NCI-H69 (cell line): Measurements from ENCODE around the gene ATP11A.

Experiments
- DNase-seq: peaks from one replicate; lab custom pipeline; 2025; lab: John Stamatoyannopoulos, UW

ATP11A gene

DNA sequence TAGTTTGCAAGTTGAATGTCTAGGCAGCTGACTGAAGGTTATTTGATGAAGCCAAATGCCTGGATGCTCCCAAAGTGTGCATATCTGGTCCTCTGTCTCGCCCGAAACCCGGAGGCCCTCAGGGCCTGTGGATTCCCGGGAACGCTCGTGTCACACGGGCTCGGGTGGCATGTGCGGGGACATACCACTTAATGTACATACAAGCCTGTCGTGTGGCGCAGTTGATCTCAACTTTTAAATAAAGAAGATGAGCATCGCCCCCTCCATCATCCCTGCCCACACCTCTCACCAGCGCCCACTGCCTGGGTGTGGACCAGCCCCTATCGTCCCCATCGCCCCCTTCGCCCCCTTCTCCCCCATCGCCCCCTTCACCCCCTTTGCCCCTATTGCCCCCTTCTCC, 33.9 kb downstream of the ATP11A start:
- DNase-seq = no peak

DNA sequence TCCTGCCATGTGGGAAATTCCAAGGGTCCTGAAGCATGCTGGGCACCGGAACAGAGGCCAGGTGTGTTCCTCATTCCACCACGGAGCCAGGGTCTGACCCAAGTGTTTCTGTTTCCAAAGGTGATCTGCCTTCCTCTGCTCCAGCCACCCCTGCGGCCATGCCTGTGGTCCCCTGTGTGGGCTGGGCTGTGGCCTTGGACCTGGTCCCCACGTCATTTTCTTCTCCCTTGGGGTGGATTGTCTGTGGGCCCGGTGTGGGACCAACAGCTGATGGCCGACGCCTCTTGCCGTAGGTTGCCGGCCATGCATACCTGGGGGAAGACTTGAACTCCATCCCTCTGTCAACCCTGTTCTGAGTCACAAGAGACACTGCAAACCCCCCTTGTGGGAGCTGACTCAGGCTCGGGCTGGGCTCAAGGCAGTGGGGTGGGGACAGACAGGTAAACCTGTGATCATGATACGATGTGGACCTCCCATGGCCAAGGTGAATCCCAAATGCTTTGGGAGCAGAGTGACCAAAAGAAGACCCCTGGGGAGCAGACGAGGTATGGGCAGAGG, 35.0 kb downstream of the ATP11A start:
- DNase-seq = no peak

GRCh38 chr13:112725346-112726015, 35.6 kb downstream of the ATP11A start:
- peak; percentile 90 for DNase-seq

- peak; percentile 90 for DNase-seq
Measured at GRCh38 chr13:112726016-112726767, 36.4 kb downstream of the ATP11A start.

GRCh38 chr13:112727581-112727980, 37.7 kb downstream of the ATP11A start:
- peak; percentile 64 for DNase-seq

GRCh38 chr13:112728375-112729126, 38.7 kb downstream of the ATP11A start:
- DNase-seq = no peak

- no peak for DNase-seq
Measured at GRCh38 chr13:112729408-112729807, 39.6 kb downstream of the ATP11A start.

- DNase-seq = no peak
Measured at GRCh38 chr13:112730157-112730671, 40.4 kb downstream of the ATP11A start.

GRCh38 chr13:112731667-112732616, 42.1 kb downstream of the ATP11A start:
- peak; percentile 39 for DNase-seq

DNA sequence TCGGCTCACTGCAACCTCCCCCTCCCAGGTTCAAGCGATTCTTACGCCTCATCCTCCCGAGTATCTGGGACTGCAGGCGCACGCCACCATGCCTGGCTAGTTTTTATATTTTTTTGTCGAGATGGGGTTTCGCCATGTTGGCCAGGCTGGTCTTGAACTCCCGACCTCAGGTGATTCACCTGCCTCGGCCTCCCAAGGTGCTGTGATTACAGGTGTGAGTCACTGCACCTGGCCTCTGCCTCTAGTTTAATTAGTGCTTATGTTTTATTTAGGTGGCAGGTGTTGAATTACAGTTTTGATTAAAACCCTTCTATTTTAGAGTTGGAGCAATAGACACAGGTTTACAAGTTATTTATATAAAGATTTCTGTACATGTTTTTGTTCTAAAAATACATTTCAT, 42.8 kb downstream of the ATP11A start:
- DNase-seq = peak; percentile 91

DNA sequence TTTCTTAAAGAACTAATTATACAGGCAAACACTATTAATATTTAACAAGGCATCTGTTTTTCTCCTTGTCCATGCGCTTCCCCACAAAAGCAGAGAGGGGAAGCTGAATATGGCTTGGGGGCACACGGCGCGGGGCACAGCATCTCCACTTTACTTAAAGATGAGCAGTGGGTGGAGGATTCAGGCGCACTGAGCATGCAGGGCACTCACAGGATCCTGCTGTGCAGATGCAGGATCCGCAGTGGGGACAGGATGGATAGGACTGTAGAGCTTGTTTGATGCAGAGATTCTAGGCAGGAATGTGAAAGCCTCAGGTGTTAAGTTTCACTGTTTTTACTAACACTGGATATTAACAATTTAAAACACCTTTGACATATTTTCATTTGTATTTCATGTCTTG, 43.3 kb downstream of the ATP11A start:
- DNase-seq = peak; percentile 97

DNA sequence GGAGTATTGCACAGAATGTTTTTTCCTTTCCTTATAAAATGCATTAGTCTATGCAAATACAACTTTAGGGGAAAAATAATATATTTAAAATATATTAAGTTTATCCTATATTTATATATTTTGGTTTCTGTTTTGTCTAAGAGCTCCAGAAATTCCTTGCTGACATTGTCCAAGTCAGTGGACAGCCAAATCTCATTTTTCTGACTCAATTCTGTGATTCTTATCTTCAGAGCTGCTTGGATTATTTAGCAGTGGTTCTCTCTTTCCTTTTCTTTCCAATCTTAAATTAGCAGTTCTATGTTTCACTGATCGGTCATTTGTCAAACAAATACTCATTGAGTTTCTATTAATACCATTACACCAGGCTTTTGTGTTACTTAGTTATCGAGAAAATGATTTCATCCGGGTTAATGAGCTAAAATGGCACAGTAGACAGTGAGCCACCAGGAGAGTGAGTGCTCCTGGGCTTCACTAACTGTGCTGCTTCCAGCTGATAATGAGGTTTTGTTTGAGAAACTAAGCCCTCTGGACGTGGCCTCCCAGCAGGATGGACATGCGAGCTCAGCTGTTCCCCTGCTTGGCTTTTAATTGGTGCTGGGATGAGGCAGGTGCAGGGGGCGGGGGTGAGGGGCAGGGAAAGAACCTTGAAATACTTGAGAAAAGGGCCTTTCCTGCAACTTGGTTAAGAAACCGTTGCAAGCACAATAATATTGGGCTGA, 44.0 kb downstream of the ATP11A start:
- peak; percentile 98 for DNase-seq

- no peak for DNase-seq
Measured at GRCh38 chr13:112734696-112735547, 45.1 kb downstream of the ATP11A start.

- peak; percentile 89 for DNase-seq
Measured at GRCh38 chr13:112735791-112736190, 46.0 kb downstream of the ATP11A start.

GRCh38 chr13:112737294-112737693, 47.5 kb downstream of the ATP11A start:
- DNase-seq = no peak

- no peak for DNase-seq
Measured at GRCh38 chr13:112738606-112739005, 48.8 kb downstream of the ATP11A start.

GRCh38 chr13:112740502-112741131, 50.8 kb downstream of the ATP11A start:
- peak; percentile 55 for DNase-seq

GRCh38 chr13:112741185-112741755, 51.4 kb downstream of the ATP11A start:
- no peak for DNase-seq
